ENCODE measurements around the gene PMEPA1.
A peak's percentile ranks its signal among the peaks of the same experiment; 100 is the strongest.

Gene PMEPA1

DNA sequence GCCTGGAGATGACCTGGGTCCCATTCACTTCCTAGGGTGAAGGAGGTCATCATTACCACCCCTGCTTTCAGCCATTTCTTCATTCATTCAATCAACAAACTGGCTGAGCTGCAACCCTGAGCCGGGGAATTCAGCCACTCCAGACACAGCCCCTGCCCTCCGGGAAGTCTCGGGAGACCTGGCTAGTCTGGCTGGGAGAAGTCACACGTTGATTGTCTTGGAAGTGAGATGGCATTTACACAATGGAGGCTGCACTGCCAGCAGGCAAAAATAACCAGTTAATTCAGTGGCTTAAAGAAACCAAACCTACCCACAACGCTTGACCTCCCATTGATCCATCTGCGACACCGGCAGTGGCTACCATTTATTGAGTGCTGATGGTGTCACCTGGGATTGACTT lies 2.0 kb upstream of the PMEPA1 start:
- no peak for DNase-seq (ENCODE audit: low read depth in 2 of 2)

DNA sequence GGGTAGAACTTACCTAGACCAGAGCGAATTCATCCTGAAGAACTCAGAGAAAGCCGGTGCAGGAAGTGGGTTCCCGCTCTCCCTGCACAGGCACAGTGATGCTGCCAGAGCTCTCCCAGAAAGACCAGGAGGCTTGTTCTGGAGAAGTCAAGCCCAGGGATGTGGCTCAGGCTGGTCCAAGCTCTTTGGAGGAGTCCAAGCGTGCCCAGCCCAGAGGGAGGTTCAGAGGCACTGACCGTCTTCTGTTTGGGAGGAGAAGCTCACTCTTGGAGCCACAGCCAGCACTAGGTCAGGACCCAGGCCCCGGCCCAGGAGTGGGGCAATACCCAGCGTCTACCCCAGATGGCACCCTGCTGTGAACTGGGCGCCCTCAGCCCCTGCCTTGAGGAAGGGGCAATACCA lies 1.5 kb upstream of the PMEPA1 start:
- no peak for DNase-seq (ENCODE audit: low read depth in 2 of 2)

DNA sequence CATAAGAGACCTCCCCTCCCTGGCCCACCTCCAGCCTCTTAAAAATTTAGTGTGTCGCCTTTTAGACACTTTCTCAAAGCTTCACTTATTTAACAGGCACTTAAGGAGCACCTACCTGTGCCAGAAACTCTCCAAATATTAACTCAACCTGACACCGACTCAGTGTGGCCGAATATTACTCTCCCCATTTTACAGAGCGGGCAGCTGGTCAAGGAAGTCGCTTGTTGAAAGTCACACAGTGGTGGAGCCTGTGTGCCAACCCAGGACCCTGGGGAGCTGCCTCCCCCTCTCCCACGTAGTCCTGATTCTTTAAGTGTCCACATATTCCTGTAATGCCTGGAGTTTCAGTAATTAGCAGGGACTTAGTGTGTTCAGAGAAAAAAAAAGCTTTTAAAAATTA lies 1.0 kb upstream of the PMEPA1 start:
- no peak for DNase-seq (ENCODE audit: low read depth in 2 of 2)

DNA sequence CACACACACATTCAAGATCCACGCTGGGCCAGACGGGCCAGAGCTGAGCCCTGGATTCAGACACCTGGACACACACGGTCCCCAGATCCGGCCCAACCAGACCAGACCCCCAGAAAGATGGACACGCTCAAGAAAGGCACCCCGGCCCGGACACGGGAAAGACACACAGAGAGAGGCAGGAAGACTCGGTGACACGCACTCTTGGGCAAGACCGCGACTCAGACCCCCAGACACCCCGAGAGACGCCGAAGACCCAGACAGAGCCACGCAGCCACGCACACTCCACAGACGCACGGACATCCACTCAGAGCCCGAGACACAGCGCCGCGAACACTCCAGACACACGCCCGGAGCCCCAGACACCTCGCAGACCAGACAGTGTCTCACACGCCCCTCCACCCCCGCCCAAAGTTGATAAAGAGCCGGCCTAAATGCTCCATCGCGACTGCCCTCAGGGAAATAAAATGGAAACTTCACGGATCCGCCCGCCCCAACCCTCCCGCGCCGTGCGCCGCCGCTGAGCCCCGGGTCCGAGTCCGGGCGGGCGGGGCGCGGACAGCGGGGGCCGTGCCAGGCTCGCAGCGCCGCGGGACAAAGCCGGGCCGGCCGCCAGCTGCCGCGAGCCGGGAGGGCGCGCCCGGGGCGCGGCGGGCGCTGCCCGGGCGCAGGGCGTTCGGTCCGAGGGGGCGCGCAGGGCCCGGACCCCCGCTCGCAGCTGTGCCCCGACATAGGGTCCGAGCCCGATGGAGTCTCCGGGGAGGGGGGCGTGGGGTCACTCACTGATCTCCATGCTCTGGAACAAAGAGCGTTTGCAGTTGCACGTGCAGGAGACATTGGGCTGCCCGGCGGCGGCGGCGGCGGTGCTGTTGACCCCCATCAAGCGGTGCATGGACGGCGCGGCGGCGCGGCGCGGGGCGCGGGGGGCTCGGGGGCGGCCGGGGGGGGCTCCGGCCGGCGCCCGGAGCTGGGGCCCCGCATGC lies 831 bp downstream of the PMEPA1 start:
- DNase-seq (ENCODE audit: low read depth in 2 of 2), result no peak

DNA sequence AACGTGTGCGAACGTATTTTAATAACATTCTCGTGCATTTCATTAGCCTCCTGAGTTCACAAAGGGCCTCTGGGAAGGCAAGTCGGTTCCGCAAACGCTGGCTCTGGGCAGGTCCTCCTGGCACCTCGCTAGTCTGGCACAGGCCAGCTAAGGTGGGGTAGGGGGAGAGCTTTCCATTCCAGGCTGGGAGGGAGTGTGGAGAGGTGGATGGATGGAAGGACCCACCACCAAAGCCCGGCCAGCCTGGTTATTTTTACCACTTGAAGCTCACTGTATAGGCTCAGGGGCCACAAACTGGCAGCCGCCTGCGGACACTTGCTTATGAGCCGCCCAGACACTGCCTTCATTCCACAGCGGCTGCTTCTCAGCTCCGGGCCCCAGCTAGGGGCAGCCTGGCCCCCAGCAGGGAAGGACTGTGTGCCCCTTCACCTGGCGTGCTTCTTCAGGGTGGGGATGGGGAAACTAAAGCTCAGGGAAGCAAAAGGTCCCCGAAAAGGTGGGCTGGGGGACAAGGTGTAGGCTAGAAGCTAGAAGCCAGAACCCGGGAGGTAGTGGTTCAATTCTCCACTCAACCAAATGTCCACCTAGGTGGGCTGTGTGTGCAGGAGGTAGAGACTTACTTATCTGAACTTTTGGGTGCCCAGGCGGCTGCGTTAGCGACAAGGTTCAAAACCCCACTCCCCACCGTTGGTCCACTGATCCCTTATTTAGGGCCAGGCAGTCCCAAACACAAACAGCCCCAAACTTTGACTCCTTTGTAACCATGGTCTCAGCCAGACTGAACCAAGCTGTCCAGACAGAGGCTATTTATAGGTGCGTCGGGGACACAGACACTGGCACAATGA lies 1.7 kb downstream of the PMEPA1 start:
- DNase-seq (ENCODE audit: low read depth in 2 of 2), result no peak

DNA sequence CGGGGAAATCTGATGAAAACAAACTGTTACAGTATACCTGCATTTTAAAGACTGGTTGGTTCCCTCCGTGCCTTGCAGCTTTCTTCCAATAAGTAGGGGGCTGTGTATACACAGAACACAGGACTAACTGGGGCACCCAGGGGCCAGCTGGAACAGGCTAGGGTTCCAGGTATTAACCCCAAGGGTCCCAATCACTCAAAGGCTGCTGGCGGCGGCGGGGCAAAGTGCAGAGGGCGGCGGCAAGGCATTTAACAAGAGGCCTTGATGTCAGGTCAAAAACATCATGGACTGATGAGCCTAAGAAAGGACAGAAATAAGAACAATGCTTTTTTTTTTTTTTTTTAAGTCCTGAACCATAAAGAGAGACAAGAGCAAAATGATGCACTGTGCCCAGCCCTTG lies 2.5 kb downstream of the PMEPA1 start:
- no peak for DNase-seq (ENCODE audit: low read depth in 2 of 2)

DNA sequence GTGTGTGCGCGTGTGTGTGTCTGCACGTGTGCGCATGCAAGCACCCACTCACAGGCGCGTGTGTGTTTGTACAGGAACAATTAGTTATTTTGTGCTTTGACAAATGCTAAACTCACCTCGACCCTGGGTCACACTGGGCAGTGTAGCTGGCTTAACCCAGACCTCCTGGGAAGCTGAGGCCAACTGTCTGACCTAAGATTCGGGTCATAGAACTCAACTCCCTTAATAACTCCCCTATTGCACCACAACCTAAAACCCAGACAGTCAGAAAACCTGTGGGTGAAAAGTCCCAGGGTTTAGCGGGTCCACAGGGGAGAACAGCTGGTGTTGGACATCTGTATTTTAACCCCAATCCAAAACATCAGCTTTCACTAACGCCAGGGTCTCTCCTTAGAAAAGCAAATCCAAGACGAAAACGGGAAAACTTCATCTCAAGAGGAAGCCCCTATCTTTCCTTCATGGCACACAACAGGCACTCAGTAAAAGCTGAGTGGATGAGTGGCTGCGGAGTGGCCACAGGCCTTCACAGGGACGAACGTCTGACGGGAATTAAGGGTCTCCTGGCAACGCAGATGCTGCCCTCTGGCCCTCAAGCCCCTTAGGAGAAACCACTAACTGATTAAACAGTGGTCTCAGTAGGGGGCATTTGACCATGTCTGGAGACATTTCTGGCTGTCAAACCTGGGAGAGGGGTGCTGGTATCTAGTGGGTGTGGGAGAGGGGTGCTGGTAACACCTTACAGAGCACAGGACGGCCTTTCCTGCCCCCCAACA lies 4.5 kb downstream of the PMEPA1 start:
- no peak for DNase-seq (ENCODE audit: low read depth in 2 of 2)

DNA sequence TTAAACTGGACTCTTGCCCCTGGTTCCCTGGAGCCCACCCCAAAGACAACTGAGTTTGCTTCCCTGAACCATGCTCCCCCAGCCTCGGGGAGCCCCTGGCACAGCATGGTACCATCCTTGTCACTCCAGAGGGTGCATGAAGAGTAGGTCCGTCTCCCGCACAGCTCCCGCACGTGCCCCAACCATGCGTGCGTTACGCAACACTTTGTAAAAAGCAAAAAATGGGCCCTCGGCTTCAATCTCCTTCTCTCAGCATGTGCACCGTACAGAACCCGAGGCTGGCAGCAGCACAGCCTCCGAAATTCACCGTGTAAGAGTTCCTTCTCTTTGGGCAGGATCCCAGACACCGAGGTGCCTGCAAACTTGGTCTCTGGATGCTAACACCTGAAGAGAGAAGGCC lies 5.6 kb downstream of the PMEPA1 start:
- no peak for DNase-seq (ENCODE audit: low read depth in 2 of 2)

DNA sequence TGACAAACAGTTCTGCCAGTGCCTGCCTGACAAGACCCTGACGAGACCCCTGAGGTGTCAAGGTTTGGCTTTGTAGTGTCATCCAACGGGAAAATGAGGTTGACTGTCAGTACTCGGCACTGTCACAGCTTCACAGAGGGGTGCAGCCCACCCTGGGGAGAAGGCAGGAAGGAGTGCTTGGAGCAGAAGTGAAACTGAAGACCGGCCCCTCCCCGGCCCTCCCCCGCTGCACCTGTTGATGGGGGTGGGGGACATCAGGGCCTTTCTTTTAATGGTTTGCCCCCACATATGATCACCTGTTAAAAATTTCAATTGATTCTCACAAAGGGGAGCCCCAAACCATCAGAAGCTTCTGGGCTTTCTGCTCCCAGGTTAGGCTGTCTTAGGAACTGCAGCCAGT lies 6.8 kb downstream of the PMEPA1 start:
- no peak for DNase-seq (ENCODE audit: low read depth in 2 of 2)

DNA sequence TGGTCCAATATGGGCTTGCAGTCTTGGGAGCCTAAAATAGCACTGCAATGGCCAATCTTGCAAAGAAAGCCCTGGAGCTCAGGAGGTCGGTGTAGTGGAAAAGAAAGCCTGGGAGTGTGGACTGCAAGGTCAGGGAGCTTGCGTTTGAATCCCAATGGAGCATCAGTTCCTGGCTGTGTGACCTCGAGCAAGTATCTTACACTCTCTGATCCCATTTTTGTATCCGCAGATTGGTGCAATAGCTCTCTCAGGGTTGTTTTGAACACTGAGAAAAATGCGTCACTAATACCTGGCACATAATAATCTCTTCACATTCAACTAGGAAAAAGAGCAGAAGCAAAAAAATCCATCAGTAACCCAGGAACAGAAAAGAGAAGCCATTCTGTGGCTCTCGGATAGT lies 7.3 kb downstream of the PMEPA1 start:
- no peak for DNase-seq (ENCODE audit: low read depth in 2 of 2)

DNA sequence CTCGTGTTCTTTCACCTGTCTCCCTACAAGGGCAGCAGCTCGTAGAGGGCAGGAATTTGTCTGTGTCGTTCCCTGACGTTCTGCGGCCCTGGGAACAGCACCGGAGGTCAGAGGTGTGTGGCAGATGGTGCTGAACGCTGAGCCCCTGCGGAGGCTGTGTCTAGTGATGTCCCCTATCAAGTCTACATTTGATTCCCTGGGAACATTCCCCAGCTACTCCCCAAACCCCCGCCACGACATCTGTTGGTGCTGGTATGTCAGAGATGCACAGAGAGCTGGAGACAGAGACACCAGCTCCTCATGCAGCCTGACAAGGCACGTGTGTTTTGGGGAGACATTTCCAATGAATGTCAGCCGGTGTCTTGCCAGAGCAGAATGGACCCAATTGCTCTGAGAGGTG lies 7.7 kb downstream of the PMEPA1 start:
- DNase-seq (ENCODE audit: low read depth in 2 of 2), result no peak

DNA sequence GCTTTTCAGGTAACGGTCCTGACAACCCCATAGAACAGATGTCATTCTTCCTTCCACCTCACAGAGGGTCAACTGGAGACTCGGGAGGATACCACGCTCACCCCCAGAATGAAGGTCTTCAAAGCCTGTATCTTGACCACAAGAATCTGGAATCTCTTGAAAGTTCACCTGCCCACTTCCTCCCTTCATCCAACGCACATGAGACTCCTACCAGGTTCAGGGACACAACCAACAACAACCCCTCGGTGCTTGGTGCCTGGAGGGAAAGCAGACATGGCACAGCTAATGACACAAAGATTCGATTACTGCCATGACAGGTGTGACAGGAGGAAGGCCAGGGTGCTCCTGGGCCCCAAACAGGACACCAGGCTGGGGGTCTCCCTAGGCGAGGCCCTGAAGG lies 8.2 kb downstream of the PMEPA1 start:
- DNase-seq (ENCODE audit: low read depth in 2 of 2), result no peak

DNA sequence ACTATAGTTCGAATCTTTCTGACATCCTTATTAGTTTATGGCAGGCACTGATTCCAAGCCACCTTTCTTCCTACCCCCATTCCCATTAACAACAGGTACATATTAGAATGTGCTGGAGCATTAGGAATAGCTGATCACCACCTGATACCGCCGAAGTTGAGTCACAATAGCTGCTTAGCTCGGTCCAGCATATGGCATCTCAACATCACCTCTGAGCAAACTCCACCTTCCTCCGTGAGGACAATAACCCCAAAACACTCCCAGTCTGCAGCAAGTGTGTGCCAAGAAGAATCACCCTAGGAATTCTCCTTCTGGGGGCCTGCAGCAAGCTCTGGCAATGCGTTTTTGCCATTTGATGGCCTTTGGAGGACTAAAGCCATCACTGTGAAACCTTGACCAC lies 8.7 kb downstream of the PMEPA1 start:
- DNase-seq (ENCODE audit: low read depth in 2 of 2), result no peak

DNA sequence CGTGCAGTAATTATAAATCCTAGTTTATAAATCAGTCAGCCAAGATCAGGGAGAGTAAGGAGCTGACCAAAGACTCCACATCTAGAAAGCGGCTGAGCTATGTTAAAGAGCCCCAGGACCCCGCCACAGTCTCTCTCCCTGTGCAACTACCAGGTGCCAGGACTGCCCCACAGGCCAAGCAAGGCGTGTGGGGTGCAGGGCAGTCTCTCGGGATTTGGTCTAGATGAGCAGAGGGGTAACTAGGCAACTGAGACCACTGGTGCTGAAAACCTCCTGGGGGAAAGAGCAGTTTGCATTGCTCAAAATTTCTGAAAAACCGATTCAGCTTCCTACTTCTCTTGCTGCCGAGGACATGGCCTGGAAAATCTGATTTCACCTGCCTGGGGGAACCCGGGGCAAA lies 10.4 kb downstream of the PMEPA1 start:
- no peak for DNase-seq (ENCODE audit: low read depth in 2 of 2)

DNA sequence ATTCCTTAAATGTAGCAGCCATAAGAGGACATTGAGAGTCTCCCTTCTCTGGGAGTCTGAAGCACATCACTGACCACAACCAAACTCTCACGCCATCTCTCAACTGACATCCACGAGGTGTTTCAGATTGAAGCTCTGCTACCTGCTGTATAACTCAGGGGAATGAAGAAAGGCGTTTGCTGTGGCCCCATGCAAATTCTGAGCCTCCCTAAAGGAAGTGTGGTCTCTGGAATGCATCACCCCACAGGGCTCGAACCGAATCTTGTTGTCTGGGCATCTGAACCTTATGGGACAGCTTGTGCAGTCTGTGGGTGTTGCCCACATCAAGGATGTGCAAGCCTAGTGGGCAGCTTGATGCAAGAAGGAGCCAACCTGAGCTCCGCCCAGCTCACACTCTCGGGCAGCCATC lies 10.9 kb downstream of the PMEPA1 start:
- no peak for DNase-seq (ENCODE audit: low read depth in 2 of 2)

DNA sequence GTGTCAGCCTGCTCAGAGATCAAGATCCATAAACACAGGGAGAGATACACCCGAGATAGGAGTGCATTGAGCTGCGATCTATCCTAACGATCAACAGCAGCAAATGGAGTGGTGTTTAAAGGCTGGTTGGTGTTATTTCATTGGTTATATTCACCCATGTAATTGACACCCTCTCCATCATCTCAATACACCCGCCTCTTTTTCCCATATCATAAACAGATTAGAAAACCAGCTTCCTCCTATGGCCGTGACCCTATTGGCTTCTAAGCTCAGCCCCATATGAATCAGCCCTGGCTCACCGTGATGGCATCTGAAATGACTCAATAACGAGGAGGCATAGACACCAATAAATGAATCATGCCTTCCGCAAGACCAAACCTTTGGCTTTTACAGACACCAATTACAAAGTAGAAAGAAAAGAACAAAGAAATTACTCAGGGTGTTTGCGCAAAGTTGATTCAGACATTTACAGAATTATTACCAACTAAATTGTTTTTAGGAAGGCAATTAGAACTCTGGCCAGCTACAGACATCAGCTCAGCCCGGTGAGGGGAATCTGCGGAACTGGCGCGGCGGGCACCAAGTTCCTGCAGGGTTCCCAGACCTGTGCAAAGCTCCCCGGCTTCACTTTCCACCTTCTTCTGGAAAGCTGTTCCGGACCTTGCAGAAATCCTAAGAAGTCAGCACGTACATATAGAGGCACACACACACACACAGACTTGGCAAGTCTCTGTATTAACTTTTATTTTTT lies 11.5 kb downstream of the PMEPA1 start:
- peak; percentile 94 to 95 for DNase-seq (ENCODE audit: low read depth in 2 of 2)

DNA sequence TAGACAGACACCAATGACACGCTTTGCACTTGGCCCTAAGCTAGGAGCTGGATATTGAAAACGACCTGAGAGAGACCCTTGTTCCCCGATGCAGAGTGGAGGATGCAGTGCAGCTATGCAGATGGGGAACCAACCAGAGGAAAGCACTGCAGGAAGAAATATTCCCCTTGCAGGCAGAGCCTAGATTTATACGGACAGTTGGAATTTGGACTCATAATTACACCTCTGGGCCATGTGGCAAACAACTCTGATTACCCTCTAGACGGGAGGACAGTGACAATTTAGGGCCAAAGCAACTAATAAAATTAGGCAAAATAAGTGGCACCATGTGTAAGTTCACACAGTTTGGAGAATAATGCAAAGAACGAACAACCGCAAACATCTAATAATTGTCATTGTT lies 12.3 kb downstream of the PMEPA1 start:
- no peak for DNase-seq (ENCODE audit: low read depth in 2 of 2)

DNA sequence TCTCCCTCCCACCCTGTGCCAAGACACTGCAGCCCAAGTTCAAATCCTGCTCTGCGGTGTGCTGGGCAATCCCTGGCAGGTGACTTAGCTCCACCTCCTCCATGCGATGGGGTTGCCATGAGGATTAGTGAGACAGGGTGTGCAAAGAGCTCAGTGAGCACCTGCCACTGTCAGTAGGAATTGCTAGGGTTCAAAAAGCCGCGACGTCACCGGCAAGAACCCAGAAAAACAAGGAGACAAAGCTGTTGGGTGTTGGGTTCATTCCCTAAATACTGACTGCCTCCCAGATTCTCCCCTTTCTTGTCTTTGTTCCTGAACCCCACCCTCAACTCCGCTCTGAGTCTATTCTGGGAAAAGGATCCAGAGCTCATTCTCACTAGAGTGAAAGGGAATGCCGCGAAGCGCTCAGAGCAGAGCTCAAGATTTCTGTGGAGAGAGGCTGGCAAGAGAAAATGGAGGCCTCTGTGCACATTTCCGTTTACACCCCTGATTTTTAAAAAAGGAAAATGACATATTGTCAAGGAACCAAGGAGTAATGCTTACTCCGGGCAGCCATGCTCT lies 13.3 kb downstream of the PMEPA1 start:
- no peak for DNase-seq (ENCODE audit: low read depth in 2 of 2)

DNA sequence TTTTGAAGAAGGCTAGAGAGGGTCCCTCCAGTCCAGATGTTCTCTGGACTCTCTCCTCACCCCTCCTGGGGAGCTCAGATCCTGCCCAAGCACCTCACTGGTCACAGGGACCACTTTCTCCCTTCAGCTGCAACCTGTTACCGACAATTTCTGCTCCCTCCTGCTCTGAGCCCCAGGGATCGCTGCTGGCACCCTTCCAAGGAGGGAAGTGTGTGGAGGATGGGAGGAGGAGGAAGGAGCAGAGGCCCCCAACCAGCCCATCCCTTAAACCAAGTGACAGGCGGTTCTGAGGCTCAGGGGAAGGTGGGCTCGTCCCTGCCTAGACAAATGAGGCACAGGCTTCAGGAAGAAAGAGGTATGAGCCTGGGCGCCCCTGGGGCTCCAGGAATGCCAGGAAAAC lies 13.9 kb downstream of the PMEPA1 start:
- DNase-seq (ENCODE audit: low read depth in 2 of 2), result no peak

DNA sequence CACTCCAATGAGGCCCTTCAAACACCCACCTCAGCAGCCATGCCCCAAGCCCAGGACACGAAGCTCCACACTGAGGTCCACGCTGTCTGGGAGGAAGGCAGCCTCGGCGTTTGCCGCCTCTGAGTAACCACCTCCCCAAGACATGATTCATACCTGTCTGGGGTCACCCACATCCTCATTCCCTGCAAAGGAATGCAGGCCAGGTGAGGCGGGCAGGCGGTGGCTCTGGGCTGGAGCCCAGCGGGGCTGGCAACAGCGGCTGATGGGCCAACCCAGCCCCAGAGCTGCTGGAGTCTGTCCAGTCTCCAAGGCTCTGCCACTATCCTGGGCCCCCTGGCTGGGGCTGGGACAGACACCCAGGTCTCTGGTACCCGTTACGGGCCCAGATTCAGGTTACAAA lies 14.8 kb downstream of the PMEPA1 start:
- no peak for DNase-seq (ENCODE audit: low read depth in 2 of 2)

DNA sequence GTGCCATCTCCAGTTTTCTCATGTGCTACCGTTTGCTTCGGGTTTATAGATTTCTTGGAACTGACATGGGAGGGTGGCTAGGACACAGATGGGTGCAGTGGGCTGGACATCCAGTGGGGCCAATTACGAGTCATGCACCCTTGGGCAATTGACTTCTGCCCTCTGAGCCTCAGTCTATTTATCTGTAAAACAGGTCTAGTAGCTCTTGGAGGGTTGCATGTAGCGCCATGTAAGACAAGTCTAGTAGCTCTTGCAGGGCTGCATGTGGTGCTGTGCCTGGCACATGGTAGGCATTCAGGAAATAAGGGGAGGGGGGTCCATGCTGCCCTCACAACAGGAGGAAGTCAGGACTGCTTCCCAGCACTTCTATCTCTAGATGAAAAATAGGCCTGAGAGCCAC lies 15.3 kb downstream of the PMEPA1 start:
- DNase-seq (ENCODE audit: low read depth in 2 of 2), result no peak

All from fibroblast of skin of left biceps (primary cell).